Osteoblast (primary cell): ENCODE measurements around the gene KRTAP4-6. TPM values are rescaled to one million over a fixed set of nuclear protein-coding genes. Genes with fewer than 3 reads are reported as not detected.

Experiments
- DNase-seq: peaks from one replicate; pipeline ENCODE4 v3.0.0; 2011; ENCODE audit warnings: low spot score, mixed read lengths; ENCODE audit not compliant: insufficient read length; ENCODE audit errors: missing footprints
- H2AFZ ChIP-seq: 2 replicates; pipeline ENCODE4 v1.6.0; 2011; ENCODE audit warnings: mild to moderate bottlenecking, low read length
- H3K27ac ChIP-seq: 2 replicates; pipeline ENCODE4 v1.5.1; 2011; ENCODE audit warnings: mild to moderate bottlenecking, low read depth, low read length, moderate library complexity
- H3K27me3 ChIP-seq: 2 replicates; pipeline ENCODE4 v1.6.0; 2012; ENCODE audit warnings: mild to moderate bottlenecking, control low read depth, inconsistent platforms, low read length, moderate library complexity; ENCODE audit not compliant: insufficient read depth
- H3K36me3 ChIP-seq: 2 replicates; pipeline ENCODE4 v1.5.1; 2011; ENCODE audit warnings: mild to moderate bottlenecking, low read length, control low read depth, moderate library complexity; ENCODE audit not compliant: insufficient read depth
- H3K4me1 ChIP-seq: 2 replicates; pipeline ENCODE4 v1.5.1; 2011; ENCODE audit warnings: mild to moderate bottlenecking, low read length, control low read depth, moderate library complexity; ENCODE audit not compliant: insufficient read depth
- H3K4me2 ChIP-seq: 2 replicates; pipeline ENCODE4 v1.6.0; 2011; ENCODE audit warnings: mild to moderate bottlenecking, low read length; ENCODE audit not compliant: insufficient read depth
- H3K4me3 ChIP-seq: fragments of 200-600 bp; sonication (generic); 3 replicates; pipeline ENCODE4 v1.5.1; 2012; ENCODE audit warnings: mild to moderate bottlenecking, low read length, inconsistent platforms; ENCODE audit not compliant: insufficient read depth
- H3K79me2 ChIP-seq: 2 replicates; pipeline ENCODE4 v1.6.0; 2012; ENCODE audit warnings: mild to moderate bottlenecking, low read length, control low read depth, inconsistent platforms; ENCODE audit not compliant: insufficient read depth
- H3K9me3 ChIP-seq: 2 replicates; pipeline ENCODE4 v1.5.1; 2011; ENCODE audit warnings: low read depth, low read length, control low read depth
- H4K20me1 ChIP-seq: 2 replicates; pipeline ENCODE4 v1.6.0; 2012; ENCODE audit warnings: mild to moderate bottlenecking, low read length, control low read depth; ENCODE audit not compliant: insufficient read depth
- CTCF ChIP-seq: IDR thresholded peaks from 2 replicates; pipeline ENCODE4 v1.5.1; 2011; ENCODE audit warnings: mild to moderate bottlenecking, low read depth, low read length, moderate library complexity; ENCODE audit errors: extremely low read depth
- total RNA-seq: library from RNA; depleted of rRNA; stranded (reverse); fragments of >200 nt; gene quantifications from 2 replicates; pipeline ENCODE4 v1.2.3, GENCODE V29; 2012

The KRTAP4-6 gene
- total RNA-seq, 1 donor, result not detected

- Histone ChIP-seq H3K27me3 (no peaks in the 10 kb centered on the region), H2AFZ (no peak overlapping the region), H3K9me3 (no peaks in the 10 kb centered on the region), H4K20me1 (no peaks in the 10 kb centered on the region), H3K27ac (no peak overlapping the region), H3K4me1 (peaks cover 18% of the 10 kb centered on the region), H3K4me2 (no peak overlapping the region), H3K36me3 (no peaks in the 10 kb centered on the region), H3K4me3 (no peak overlapping the region), H3K79me2 (no peaks in the 10 kb centered on the region)
- no peak for TF ChIP-seq CTCF
- no peak for DNase-seq
These were observed 36.5 kb upstream of the KRTAP4-6 start for GRCh38 chr17:41176744-41177387.

- Histone ChIP-seq H2AFZ (no peak overlapping the region), H3K9me3 (no peaks in the 10 kb centered on the region), H3K79me2 (no peaks in the 10 kb centered on the region), H3K4me2 (no peak overlapping the region), H4K20me1 (no peaks in the 10 kb centered on the region), H3K27ac (no peak overlapping the region), H3K4me1 (no peaks in the 10 kb centered on the region), H3K27me3 (no peaks in the 10 kb centered on the region), H3K4me3 (no peak overlapping the region), H3K36me3 (no peaks in the 10 kb centered on the region)
- TF ChIP-seq CTCF, result no peak
- no peak for DNase-seq
These were observed 31.5 kb upstream of the KRTAP4-6 start for GRCh38 chr17:41171886-41172285.

- no peak within 1 kb of the TSS for H3K4me2 ChIP-seq
- no peak for TF ChIP-seq CTCF
These were observed 27.8 kb upstream of the KRTAP4-6 start, which contains the start of gene KRTAP4-3 for GRCh38 chr17:41168121-41168520. Gene KRTAP4-3 (minus strand): TSS chr17:41168221. CDS start chr17:41168172, 49 bp downstream.

GRCh38 chr17:41167561-41167960 is 27.2 kb upstream of the KRTAP4-6 start:
- Histone ChIP-seq H3K9me3 (no peaks in the 10 kb centered on the region), H3K36me3 (no peaks in the 10 kb centered on the region), H3K4me1 (no peaks in the 10 kb centered on the region), H3K4me2 (no peak overlapping the region), H2AFZ (no peak overlapping the region), H3K4me3 (no peak overlapping the region), H3K79me2 (no peaks in the 10 kb centered on the region), H3K27me3 (no peaks in the 10 kb centered on the region), H3K27ac (no peak overlapping the region), H4K20me1 (no peaks in the 10 kb centered on the region)
- no peak for TF ChIP-seq CTCF
- no peak for DNase-seq

More at GRCh38 chr17:41168121-41168520, 27.8 kb upstream of the KRTAP4-6 start, which contains the start of gene KRTAP4-3:
- H3K79me2 ChIP-seq, result no peaks in the 10 kb centered on the region
- H3K4me3 ChIP-seq, result no peak within 1 kb of the TSS
- H3K9me3 ChIP-seq, result no peaks in the 10 kb centered on the region
- no peaks in the 10 kb centered on the region for H3K4me1 ChIP-seq
- H3K27me3 ChIP-seq, result no peaks in the 10 kb centered on the region
- DNase-seq, result no peak
- H3K27ac ChIP-seq, result no peak within 1 kb of the TSS
- no peaks in the 10 kb centered on the region for H4K20me1 ChIP-seq
- H3K36me3 ChIP-seq, result no peaks in the 10 kb centered on the region
- H2AFZ ChIP-seq, result no peak within 1 kb of the TSS
